Fibroblast of lung (primary cell): ENCODE data around the gene C5orf34. TPM values are rescaled to one million over a fixed set of nuclear protein-coding genes. Genes with fewer than 3 reads are reported as not detected.

Source experiments
- DNase-seq, 2 donors: peaks; one replicate each; pipeline versions ENCODE4 v3.0.0 to v3.0.0-alpha.2; 2010; ENCODE audit warnings: low read depth in 2 of 2
- H2AFZ ChIP-seq: 2 replicates; pipeline ENCODE4 v1.5.1; 2012; ENCODE audit warnings: low read length, control low read depth, inconsistent platforms
- H3K27ac ChIP-seq: 2 replicates; pipeline ENCODE4 v1.5.1; 2011; ENCODE audit warnings: low read length, control low read depth; ENCODE audit not compliant: insufficient read depth
- H3K27me3 ChIP-seq: 2 replicates; pipeline ENCODE4 v1.5.1; 2011; ENCODE audit warnings: mild to moderate bottlenecking, low read length; ENCODE audit not compliant: control insufficient read depth, insufficient read depth
- H3K36me3 ChIP-seq: 2 replicates; pipeline ENCODE4 v1.5.1; 2011; ENCODE audit warnings: low read length; ENCODE audit not compliant: control insufficient read depth, insufficient read depth
- H3K4me1 ChIP-seq: 2 replicates; pipeline ENCODE4 v1.5.1; 2011; ENCODE audit warnings: low read length; ENCODE audit not compliant: control insufficient read depth, insufficient read depth; ENCODE audit errors: extremely low read depth
- H3K4me2 ChIP-seq: 2 replicates; pipeline ENCODE4 v1.5.1; 2011; ENCODE audit warnings: low read length, control low read depth; ENCODE audit not compliant: insufficient read depth; ENCODE audit errors: extremely low read depth
- H3K4me3 ChIP-seq, 4 experiments: fragments of 200-600 bp in 1 of 4; sonication (generic) in 1 of 4; replicated peaks in 1 of 4; 2 replicates each; pipeline ENCODE4 v1.5.1; 2011 to 2016; ENCODE audit warnings: low read length in 4 of 4, low read depth in 3 of 4, mild to moderate bottlenecking in 3 of 4, control low read depth in 2 of 4, inconsistent platforms in 1 of 4, mixed read lengths in 1 of 4; ENCODE audit not compliant: insufficient read depth in 1 of 4; ENCODE audit errors: control extremely low read depth in 1 of 4
- H3K79me2 ChIP-seq: 2 replicates; pipeline ENCODE4 v1.5.1; 2012; ENCODE audit warnings: mild to moderate bottlenecking, low read length, inconsistent platforms; ENCODE audit not compliant: control insufficient read depth, insufficient read depth
- H3K9ac ChIP-seq: 2 replicates; pipeline ENCODE4 v1.5.1; 2011; ENCODE audit warnings: mild to moderate bottlenecking, low read length, control low read depth; ENCODE audit not compliant: insufficient read depth
- H3K9me3 ChIP-seq: 2 replicates; pipeline ENCODE4 v1.5.1; 2012; ENCODE audit warnings: low read depth, low read length; ENCODE audit not compliant: control insufficient read depth, insufficient read depth
- H4K20me1 ChIP-seq: 2 replicates; pipeline ENCODE4 v1.5.1; 2011; ENCODE audit warnings: low read length; ENCODE audit not compliant: control insufficient read depth, insufficient read depth; ENCODE audit errors: extremely low read depth
- EZH2 ChIP-seq: IDR thresholded peaks from 2 replicates; pipeline ENCODE4 v1.5.1; 2012; ENCODE audit warnings: low read length, control low read depth, mild to moderate bottlenecking; ENCODE audit errors: missing control alignments
- polyA plus RNA-seq, 2 donors: library from polyadenylated mRNA; depleted of rRNA in 1 of 2; stranded (reverse) in 1 of 2; unstranded in 1 of 2; fragments of >200 nt; gene quantifications; 2 replicates each; pipeline ENCODE4 v1.2.1, GENCODE V29; 2011 to 2012; ENCODE audit warnings: missing spikeins in 1 of 2
- total RNA-seq: library from RNA; depleted of rRNA; stranded (reverse); fragments of >200 nt; gene quantifications from 2 replicates; pipeline ENCODE4 v1.2.1, GENCODE V29; 2014
- TF ChIP-seq, protein P1 (sequence below), 2 donors: IDR thresholded peaks in 1 of 2; conservative IDR thresholded peaks in 1 of 2; 1 replicate in 1 of 2; 2 replicates in 1 of 2; pipeline ENCODE4 v1.5.1; 2011 to 2012; ENCODE audit warnings: low read length in 2 of 2, control low read depth in 1 of 2, inconsistent platforms in 1 of 2, low read depth in 1 of 2, mild to moderate bottlenecking in 1 of 2

C5orf34 gene
- total and polyA plus RNA-seq, 2 donors (not counting 1 experiment from before 2014, with no cell fraction given) = 2.9 to 4.1 TPM

- H3K27ac ChIP-seq = no peak overlapping the region
Observed at GRCh38 chr5:43498581-43498980, 16.4 kb downstream of the C5orf34 start.

GRCh38 chr5:43497311-43498104, 17.4 kb downstream of the C5orf34 start:
- no peaks in the 10 kb centered on the region for H3K79me2 ChIP-seq
- H3K36me3 ChIP-seq = no peaks in the 10 kb centered on the region
- H3K9ac ChIP-seq = no peak overlapping the region
- H3K27ac ChIP-seq = no peak overlapping the region
- H3K4me3 ChIP-seq = no peak overlapping the region
- H3K4me1 ChIP-seq = no peaks in the 10 kb centered on the region
- H3K9me3 ChIP-seq = no peaks in the 10 kb centered on the region
- no peak overlapping the region for H2AFZ ChIP-seq
- H3K27me3 ChIP-seq = no peaks in the 10 kb centered on the region
- H4K20me1 ChIP-seq = no peaks in the 10 kb centered on the region
- DNase-seq = no peak
- no peak overlapping the region for H3K4me2 ChIP-seq
- no peak for TF ChIP-seq EZH2
- TF ChIP-seq, protein P1, sequence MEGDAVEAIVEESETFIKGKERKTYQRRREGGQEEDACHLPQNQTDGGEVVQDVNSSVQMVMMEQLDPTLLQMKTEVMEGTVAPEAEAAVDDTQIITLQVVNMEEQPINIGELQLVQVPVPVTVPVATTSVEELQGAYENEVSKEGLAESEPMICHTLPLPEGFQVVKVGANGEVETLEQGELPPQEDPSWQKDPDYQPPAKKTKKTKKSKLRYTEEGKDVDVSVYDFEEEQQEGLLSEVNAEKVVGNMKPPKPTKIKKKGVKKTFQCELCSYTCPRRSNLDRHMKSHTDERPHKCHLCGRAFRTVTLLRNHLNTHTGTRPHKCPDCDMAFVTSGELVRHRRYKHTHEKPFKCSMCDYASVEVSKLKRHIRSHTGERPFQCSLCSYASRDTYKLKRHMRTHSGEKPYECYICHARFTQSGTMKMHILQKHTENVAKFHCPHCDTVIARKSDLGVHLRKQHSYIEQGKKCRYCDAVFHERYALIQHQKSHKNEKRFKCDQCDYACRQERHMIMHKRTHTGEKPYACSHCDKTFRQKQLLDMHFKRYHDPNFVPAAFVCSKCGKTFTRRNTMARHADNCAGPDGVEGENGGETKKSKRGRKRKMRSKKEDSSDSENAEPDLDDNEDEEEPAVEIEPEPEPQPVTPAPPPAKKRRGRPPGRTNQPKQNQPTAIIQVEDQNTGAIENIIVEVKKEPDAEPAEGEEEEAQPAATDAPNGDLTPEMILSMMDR (conservative IDR thresholded peaks at IDR 0.05 in 1 of 2, IDR thresholded peaks at IDR 0.05 in 1 of 2; ENCODE audit: low read depth in 1 of 2, low read length in 2 of 2) = no peak

More at GRCh38 chr5:43498581-43498980, 16.4 kb downstream of the C5orf34 start:
- no peak for DNase-seq
- no peaks in the 10 kb centered on the region for H4K20me1 ChIP-seq
- no peak overlapping the region for H3K9ac ChIP-seq
- H2AFZ ChIP-seq = no peak overlapping the region
- H3K79me2 ChIP-seq = no peaks in the 10 kb centered on the region
- H3K4me3 ChIP-seq = no peak overlapping the region
- H3K4me1 ChIP-seq = no peaks in the 10 kb centered on the region
- no peaks in the 10 kb centered on the region for H3K36me3 ChIP-seq
- H3K4me2 ChIP-seq = no peak overlapping the region
- H3K9me3 ChIP-seq = no peaks in the 10 kb centered on the region
- H3K27me3 ChIP-seq = no peaks in the 10 kb centered on the region
- TF ChIP-seq, protein P1 (conservative IDR thresholded peaks at IDR 0.05 in 1 of 2, IDR thresholded peaks at IDR 0.05 in 1 of 2; ENCODE audit: low read depth in 1 of 2, low read length in 2 of 2) = no peak
- TF ChIP-seq EZH2 = no peak

DNA sequence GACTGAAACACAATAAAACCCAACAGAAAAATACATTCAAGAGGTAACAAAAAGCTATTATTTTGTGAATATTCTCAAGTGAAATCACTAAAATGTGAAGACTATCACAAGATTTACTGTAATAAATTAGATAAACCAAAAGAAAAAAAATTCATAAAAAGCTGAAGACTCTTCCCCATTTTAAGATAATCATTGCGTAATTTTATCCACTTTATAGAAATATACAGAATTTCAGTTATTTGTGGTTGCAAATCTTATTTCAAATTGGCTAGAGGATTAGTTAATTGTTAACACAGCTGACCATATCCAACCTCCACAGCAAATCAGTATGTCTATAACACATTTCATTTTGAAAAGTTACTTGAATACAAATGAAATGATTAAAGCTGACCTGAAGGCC, 23.6 kb downstream of the C5orf34 start:
- no peaks in the 10 kb centered on the region for H3K36me3 ChIP-seq

More for the DNA sequence above, 23.6 kb downstream of the C5orf34 start:
- H3K9me3 ChIP-seq = no peaks in the 10 kb centered on the region
- no peaks in the 10 kb centered on the region for H3K79me2 ChIP-seq
- H3K4me1 ChIP-seq = no peaks in the 10 kb centered on the region
- no peak overlapping the region for H3K9ac ChIP-seq
- TF ChIP-seq EZH2 = no peak
- TF ChIP-seq, protein P1 (conservative IDR thresholded peaks at IDR 0.05 in 1 of 2, IDR thresholded peaks at IDR 0.05 in 1 of 2; ENCODE audit: low read depth in 1 of 2, low read length in 2 of 2) = no peak
- no peak overlapping the region for H3K27ac ChIP-seq
- no peak overlapping the region for H3K4me2 ChIP-seq
- no peak overlapping the region for H2AFZ ChIP-seq
- H3K4me3 ChIP-seq = no peak overlapping the region
- H3K27me3 ChIP-seq = no peaks in the 10 kb centered on the region
- DNase-seq = no peak
- no peaks in the 10 kb centered on the region for H4K20me1 ChIP-seq
